ENCODE measurements around the gene VSTM4. TPM values are rescaled to one million over a fixed set of nuclear protein-coding genes. Genes with fewer than 3 reads are reported as not detected.

VSTM4 gene
- total and polyA plus RNA-seq, 2 of the 4 experiments (the other 2 are of a cell fraction) = 2.4 to 2.9 TPM

DNA sequence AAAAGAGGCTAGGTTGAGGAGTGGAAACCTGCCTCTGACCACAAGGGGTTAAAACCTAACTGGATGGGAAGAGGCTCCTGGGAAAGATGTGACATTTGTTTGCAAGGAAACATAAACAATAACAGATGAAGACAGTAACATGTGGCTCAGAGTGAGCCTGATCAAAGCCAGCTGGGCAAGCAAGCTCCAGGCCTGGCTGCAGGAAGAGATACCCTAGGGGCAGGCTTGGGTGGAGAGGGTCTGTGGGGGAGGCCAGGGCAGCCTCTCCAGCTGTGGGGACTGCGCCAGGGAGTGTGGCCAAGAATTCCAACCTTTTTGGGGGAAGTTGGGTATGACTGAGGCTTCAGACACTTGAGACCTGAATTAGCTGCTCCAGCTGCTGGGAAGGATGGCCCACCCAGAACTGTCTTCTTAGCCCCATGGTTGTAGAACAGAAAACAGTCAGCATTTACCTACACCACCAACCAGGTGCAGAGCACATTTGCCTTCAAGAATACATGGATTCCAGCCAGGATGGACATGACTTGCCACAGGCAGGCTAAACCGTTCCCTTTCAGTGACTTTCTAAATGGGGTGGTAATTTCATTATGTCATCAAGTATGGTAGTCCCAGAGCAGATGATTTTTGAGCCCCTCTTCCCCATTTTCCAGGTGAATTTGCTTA lies 28.9 kb upstream of the VSTM4 start:
- in situ Hi-C loops (cut with MboI; ENCODE audit: low sequenced_read_pairs) (no loop called here), intact Hi-C loops (cut with micrococcal nuclease) (no loop called here), dilution Hi-C loops (cut with HindIII; ENCODE audit: low sequenced_read_pairs, unreplicated experiment) (no loop called here)
- H2BK15ac ChIP-seq (ENCODE audit: low read depth, low read length) = peak overlapping the region; percentile 77; the same call in 2 of the 3 replicates
- H2BK120ac ChIP-seq (ENCODE audit: low read depth, low read length) = peak overlapping the region; percentile 91
- peaks cover 44% of the 10 kb centered on the region for H3K4me1 ChIP-seq (ENCODE audit: control insufficient read depth, insufficient read depth, low read length)
- BruUV-seq (replicated peaks) = no TSS peak
- no peak overlapping the region for H3K9ac ChIP-seq (ENCODE audit: low read depth, low read length)
- H2AK5ac ChIP-seq (ENCODE audit: low read depth, low read length) = peak overlapping the region; percentile 98
- H3K36me3 ChIP-seq (ENCODE audit: control insufficient read depth, insufficient read depth, low read length) = no peaks in the 10 kb centered on the region
- H3K18ac ChIP-seq (ENCODE audit: low read depth, low read length) = peak overlapping the region; percentile 86
- H4K5ac ChIP-seq (ENCODE audit: low read depth, low read length) = peak overlapping the region; percentile 67
- peaks cover 29% of the 10 kb centered on the region for H3K9me1 ChIP-seq (ENCODE audit: insufficient read depth, low read length)
- H2AK9ac ChIP-seq (replicated peaks; ENCODE audit: low read depth, low read length, poor library complexity) = peak overlapping the region; percentile 48
- DNase-seq (peak; percentile 81), ATAC-seq (ENCODE audit: low read depth) (peak; percentile 61)
- ChIA-PET POLR2A (ENCODE audit: unreplicated experiment) (no interaction called here), CTCF (interaction anchor here (0.6 kb wide), 1 partner anchor 488 kb away, joined by 3 read pairs; no protein-coding TSS in a partner anchor)
- peak overlapping the region; percentile 28 to 94 for H4K8ac ChIP-seq (ENCODE audit: low read depth in 2 of 2, low read length in 2 of 2)
- H3K79me1 ChIP-seq (ENCODE audit: low read depth in 1 of 2, low read length in 2 of 2) = no peaks in the 10 kb centered on the region
- H3K14ac ChIP-seq (replicated peaks; ENCODE audit: low read depth, low read length) = peak overlapping the region; percentile 84
- peak overlapping the region; percentile 22; the same call in 1 of the 2 replicates for H3K4me2 ChIP-seq (ENCODE audit: low read depth, low read length)
- no peak overlapping the region for H2AFZ ChIP-seq (replicated peaks; ENCODE audit: low read length, poor library complexity)
- peaks cover 6% of the 10 kb centered on the region; the same call in 1 of the 2 replicates for H4K20me1 ChIP-seq (ENCODE audit: insufficient read depth, low read length)
- no peaks in the 10 kb centered on the region for H3K27me3 ChIP-seq (ENCODE audit: control insufficient read depth, insufficient read depth, low read length)
- no peaks in the 10 kb centered on the region; the same call in 1 of the 2 replicates for H3K9me3 ChIP-seq (ENCODE audit: control insufficient read depth, insufficient read depth, low read length)
- H3K4me3 ChIP-seq (ENCODE audit: insufficient read depth, low read depth, low read length) = no peak overlapping the region
- peak overlapping the region; percentile 44 for H2BK5ac ChIP-seq (ENCODE audit: low read depth, low read length, poor library complexity, severe bottlenecking)
- H3K56ac ChIP-seq (ENCODE audit: extremely low read depth, insufficient read depth, low read length) = no peak overlapping the region
- peak overlapping the region; percentile 89 for H4K91ac ChIP-seq (ENCODE audit: insufficient read depth, low read depth, low read length)
- no CpG with 5 or more reads among the region's 2 CpGs for WGBS, 2 experiments (ENCODE audit: extremely low coverage in 2 of 2, insufficient read length in 1 of 2)
- H3K23ac ChIP-seq (ENCODE audit: low read depth, low read length) = peak overlapping the region; percentile 69
- H2BK20ac ChIP-seq (ENCODE audit: low read depth, low read length) = peak overlapping the region; percentile 92
- H3K4ac ChIP-seq (ENCODE audit: low read depth, low read length) = peak overlapping the region; percentile 95
- H3K27ac ChIP-seq (ENCODE audit: insufficient read depth, low read length) = peak overlapping the region; percentile 77
- no peak for TF ChIP-seq SMC3 (IDR thresholded peaks at IDR 0.05; ENCODE audit: low read depth, low read length)
- no peak for TF ChIP-seq POLR2A (IDR thresholded peaks at IDR 0.05; ENCODE audit: low read depth, low read length)
- no peak for TF ChIP-seq NFE2L2 (IDR thresholded peaks at IDR 0.05; ENCODE audit: low read depth, low read length)
- TF ChIP-seq, protein P1, sequence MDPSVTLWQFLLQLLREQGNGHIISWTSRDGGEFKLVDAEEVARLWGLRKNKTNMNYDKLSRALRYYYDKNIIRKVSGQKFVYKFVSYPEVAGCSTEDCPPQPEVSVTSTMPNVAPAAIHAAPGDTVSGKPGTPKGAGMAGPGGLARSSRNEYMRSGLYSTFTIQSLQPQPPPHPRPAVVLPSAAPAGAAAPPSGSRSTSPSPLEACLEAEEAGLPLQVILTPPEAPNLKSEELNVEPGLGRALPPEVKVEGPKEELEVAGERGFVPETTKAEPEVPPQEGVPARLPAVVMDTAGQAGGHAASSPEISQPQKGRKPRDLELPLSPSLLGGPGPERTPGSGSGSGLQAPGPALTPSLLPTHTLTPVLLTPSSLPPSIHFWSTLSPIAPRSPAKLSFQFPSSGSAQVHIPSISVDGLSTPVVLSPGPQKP (IDR thresholded peaks at IDR 0.05; ENCODE audit: borderline replicate concordance, low read depth, low read length) = no peak
- TF ChIP-seq FOS (IDR thresholded peaks at IDR 0.05; ENCODE audit: low read depth, low read length) = no peak
- no peak for TF ChIP-seq BHLHE40 (IDR thresholded peaks at IDR 0.05; ENCODE audit: low read depth, low read length)
- no peak for TF ChIP-seq CEBPB (IDR thresholded peaks at IDR 0.05; ENCODE audit: low read depth, low read length)
- TF ChIP-seq MAFK (IDR thresholded peaks at IDR 0.05; ENCODE audit: low read depth, low read length) = no peak
- TF ChIP-seq MXI1 (IDR thresholded peaks at IDR 0.05; ENCODE audit: borderline replicate concordance, low read depth, low read length) = no peak
- no peak for TF ChIP-seq RFX5 (IDR thresholded peaks at IDR 0.05; ENCODE audit: low read depth, low read length)
- TF ChIP-seq, protein P2, sequence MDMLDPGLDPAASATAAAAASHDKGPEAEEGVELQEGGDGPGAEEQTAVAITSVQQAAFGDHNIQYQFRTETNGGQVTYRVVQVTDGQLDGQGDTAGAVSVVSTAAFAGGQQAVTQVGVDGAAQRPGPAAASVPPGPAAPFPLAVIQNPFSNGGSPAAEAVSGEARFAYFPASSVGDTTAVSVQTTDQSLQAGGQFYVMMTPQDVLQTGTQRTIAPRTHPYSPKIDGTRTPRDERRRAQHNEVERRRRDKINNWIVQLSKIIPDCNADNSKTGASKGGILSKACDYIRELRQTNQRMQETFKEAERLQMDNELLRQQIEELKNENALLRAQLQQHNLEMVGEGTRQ (IDR thresholded peaks at IDR 0.05; ENCODE audit: low read depth, low read length) = no peak
- TF ChIP-seq, protein P3, sequence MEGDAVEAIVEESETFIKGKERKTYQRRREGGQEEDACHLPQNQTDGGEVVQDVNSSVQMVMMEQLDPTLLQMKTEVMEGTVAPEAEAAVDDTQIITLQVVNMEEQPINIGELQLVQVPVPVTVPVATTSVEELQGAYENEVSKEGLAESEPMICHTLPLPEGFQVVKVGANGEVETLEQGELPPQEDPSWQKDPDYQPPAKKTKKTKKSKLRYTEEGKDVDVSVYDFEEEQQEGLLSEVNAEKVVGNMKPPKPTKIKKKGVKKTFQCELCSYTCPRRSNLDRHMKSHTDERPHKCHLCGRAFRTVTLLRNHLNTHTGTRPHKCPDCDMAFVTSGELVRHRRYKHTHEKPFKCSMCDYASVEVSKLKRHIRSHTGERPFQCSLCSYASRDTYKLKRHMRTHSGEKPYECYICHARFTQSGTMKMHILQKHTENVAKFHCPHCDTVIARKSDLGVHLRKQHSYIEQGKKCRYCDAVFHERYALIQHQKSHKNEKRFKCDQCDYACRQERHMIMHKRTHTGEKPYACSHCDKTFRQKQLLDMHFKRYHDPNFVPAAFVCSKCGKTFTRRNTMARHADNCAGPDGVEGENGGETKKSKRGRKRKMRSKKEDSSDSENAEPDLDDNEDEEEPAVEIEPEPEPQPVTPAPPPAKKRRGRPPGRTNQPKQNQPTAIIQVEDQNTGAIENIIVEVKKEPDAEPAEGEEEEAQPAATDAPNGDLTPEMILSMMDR (conservative IDR thresholded peaks at IDR 0.05; ENCODE audit: low read depth, low read length) = no peak
- no peak for TF ChIP-seq CHD1 (IDR thresholded peaks at IDR 0.05; ENCODE audit: low read depth, low read length)
- no peak for TF ChIP-seq MAZ (IDR thresholded peaks at IDR 0.05; ENCODE audit: borderline replicate concordance, low read depth, low read length)
- TF ChIP-seq RCOR1 (IDR thresholded peaks at IDR 0.05; ENCODE audit: insufficient replicate concordance, low read length) = no peak
